ENCODE data around the gene KLK14. TPM values are rescaled to one million over a fixed set of nuclear protein-coding genes. Genes with fewer than 3 reads are reported as not detected.

KLK14 gene
- total RNA-seq, 2 experiments from 2014 or later, result 0.22 TPM; not detected in 1

- ATAC-seq (ENCODE audit: poor library complexity), result no peak
- no peak overlapping the region for H3K27ac ChIP-seq (ENCODE audit: low read depth in 1 of 2, low read length in 2 of 2)
- no peak overlapping the region for H3K4me3 ChIP-seq (ENCODE audit: low read length)
- peaks cover 7% of the 10 kb centered on the region for H3K36me3 ChIP-seq (ENCODE audit: insufficient read depth, low read length)
- Mint-ChIP-seq H3K4me3 (no peak overlapping the region), H3K27ac (no peak overlapping the region), H3K9me3 (no peaks in the 10 kb centered on the region), H3K4me1 (ENCODE audit: low read depth) (peaks cover 10% of the 10 kb centered on the region), H3K27me3 (no peaks in the 10 kb centered on the region), H3K36me3 (ENCODE audit: low read depth) (peaks cover 16% of the 10 kb centered on the region)
- H3K4me1 ChIP-seq (ENCODE audit: insufficient read depth, low read length), result peaks cover 13% of the 10 kb centered on the region
- TF ChIP-seq CTCF (IDR thresholded peaks at IDR 0.05), result no peak
- no peaks in the 10 kb centered on the region for H3K27me3 ChIP-seq (ENCODE audit: control insufficient read depth in 1 of 2, insufficient read depth in 2 of 2, low read length in 2 of 2)
- intact Hi-C loops (cut with DNase I, micrococcal nuclease), result no loop called here
- ChIA-PET CTCF (interaction anchor here (0.7 kb wide), 1 partner anchor 13 kb away, joined by 3 read pairs; no protein-coding TSS in a partner anchor), POLR2A (no interaction called here)
- no peak for DNase-seq
- H3K9me3 ChIP-seq (ENCODE audit: control insufficient read depth in 1 of 2, insufficient read depth in 1 of 2, low read length in 2 of 2), result no peaks in the 10 kb centered on the region
These were observed 11.0 kb upstream of the KLK14 start for GRCh38 chr19:51093510-51094345.

GRCh38 chr19:51093101-51093500 lies 10.4 kb upstream of the KLK14 start:
- Histone ChIP-seq H3K4me3 (ENCODE audit: low read length) (no peak overlapping the region), H3K9me3 (ENCODE audit: control insufficient read depth in 1 of 2, insufficient read depth in 1 of 2, low read length in 2 of 2) (no peaks in the 10 kb centered on the region), H3K36me3 (ENCODE audit: insufficient read depth, low read length) (peaks cover 5% of the 10 kb centered on the region), H3K27ac (ENCODE audit: low read depth in 1 of 2, low read length in 2 of 2) (no peak overlapping the region), H3K27me3 (ENCODE audit: control insufficient read depth in 1 of 2, insufficient read depth in 2 of 2, low read length in 2 of 2) (no peaks in the 10 kb centered on the region), H3K4me1 (ENCODE audit: insufficient read depth, low read length) (peaks cover 13% of the 10 kb centered on the region)
- ChIA-PET POLR2A (no interaction called here), CTCF (no interaction called here)
- Mint-ChIP-seq H3K4me1 (ENCODE audit: low read depth) (peaks cover 10% of the 10 kb centered on the region), H3K27me3 (no peaks in the 10 kb centered on the region), H3K9me3 (no peaks in the 10 kb centered on the region), H3K36me3 (ENCODE audit: low read depth) (peaks cover 16% of the 10 kb centered on the region), H3K27ac (no peak overlapping the region), H3K4me3 (no peak overlapping the region)
- intact Hi-C loops (cut with DNase I, micrococcal nuclease), result no loop called here
- DNase-seq, result no peak
- ATAC-seq (ENCODE audit: poor library complexity), result no peak
- no peak for TF ChIP-seq CTCF (IDR thresholded peaks at IDR 0.05)

- no peak for TF ChIP-seq CTCF (IDR thresholded peaks at IDR 0.05)
- ChIA-PET POLR2A (no interaction called here), CTCF (no interaction called here)
- H3K4me3 Mint-ChIP-seq, result no peak overlapping the region
- no peak for DNase-seq
- Histone ChIP-seq H3K36me3 (ENCODE audit: insufficient read depth, low read length) (no peaks in the 10 kb centered on the region), H3K9me3 (ENCODE audit: control insufficient read depth in 1 of 2, insufficient read depth in 1 of 2, low read length in 2 of 2) (no peaks in the 10 kb centered on the region), H3K27ac (ENCODE audit: low read depth in 1 of 2, low read length in 2 of 2) (no peak overlapping the region), H3K4me1 (ENCODE audit: insufficient read depth, low read length) (peaks cover 6% of the 10 kb centered on the region), H3K4me3 (ENCODE audit: low read length) (no peak overlapping the region), H3K27me3 (ENCODE audit: control insufficient read depth in 1 of 2, insufficient read depth in 2 of 2, low read length in 2 of 2) (no peaks in the 10 kb centered on the region)
- peaks cover 7% of the 10 kb centered on the region for H3K4me1 Mint-ChIP-seq (ENCODE audit: low read depth)
- H3K36me3 Mint-ChIP-seq (ENCODE audit: low read depth), result peaks cover 7% of the 10 kb centered on the region
- no peaks in the 10 kb centered on the region for H3K9me3 Mint-ChIP-seq
- intact Hi-C loops (cut with DNase I, micrococcal nuclease), result no loop called here
- no peaks in the 10 kb centered on the region for H3K27me3 Mint-ChIP-seq
- no peak for ATAC-seq (ENCODE audit: poor library complexity)
- no peak overlapping the region for H3K27ac Mint-ChIP-seq
These were observed 9.5 kb upstream of the KLK14 start for GRCh38 chr19:51091895-51092873.

All from CD4-positive, alpha-beta T cell (primary cell).